Body of pancreas (tissue), 4 donors: ENCODE measurements around the gene NT5M. TPM values are rescaled to one million over a fixed set of nuclear protein-coding genes. Genes with fewer than 3 reads are reported as not detected.
A peak's percentile ranks its signal among the peaks of the same experiment; 100 is the strongest.

Experiments
- ATAC-seq: fragments of 150-250 bp; one replicate; pipeline ENCODE4 v1.9.1; 2016
- DNase-seq, 4 donors: peaks; one replicate each; pipeline ENCODE4 v3.0.0-alpha.2; 2019
- H3K27ac ChIP-seq, 4 donors: fragments of 200-600 bp; sonication (generic); 1 replicate in 3 of 4; 2 replicates in 1 of 4; pipeline versions ENCODE4 v1.5.1 to v1.6.1; 2016 to 2019; ENCODE audit warnings: mild to moderate bottlenecking in 1 of 4, mixed read lengths in 1 of 4, moderate library complexity in 1 of 4
- H3K27me3 ChIP-seq, 2 donors: fragments of 200-600 bp; sonication (generic); one replicate each; pipeline ENCODE4 v1.6.0; 2016; ENCODE audit warnings: mild to moderate bottlenecking in 1 of 2
- H3K36me3 ChIP-seq, 2 donors: fragments of 200-600 bp; sonication (generic); replicated peaks in 1 of 2; 2 replicates each; pipeline ENCODE4 v1.5.1; 2016; ENCODE audit warnings: low read depth in 2 of 2; ENCODE audit not compliant: insufficient read depth in 1 of 2
- H3K4me1 ChIP-seq: fragments of 200-600 bp; sonication (generic); one replicate; pipeline ENCODE4 v1.6.0; 2016
- H3K4me3 ChIP-seq, 2 donors: fragments of 200-600 bp; sonication (generic); 1 replicate in 1 of 2; 2 replicates in 1 of 2; pipeline ENCODE4 v1.5.1; 2016 to 2019
- H3K9me3 ChIP-seq, 3 donors: fragments of 200-600 bp; sonication (generic); 1 replicate in 2 of 3; 2 replicates in 1 of 3; pipeline ENCODE4 v1.5.1; 2016
- POLR2A ChIP-seq, 3 donors: fragments of 450-650 bp; IDR thresholded peaks; one replicate each; pipeline ENCODE4 v1.6.1; 2016; ENCODE audit warnings: antibody characterized with exemption in 3 of 3, mild to moderate bottlenecking in 2 of 3
- WGBS, 2 donors: methylation state at CpG; one replicate each; pipeline ENCODE4 v1.1.5; 2017; 5-methylcytosine and 5-hydroxymethylcytosine counted together
- intact Hi-C: fragments of 100-400 bp; cut with DNase I; formaldehyde crosslinking; loops from one replicate; pipeline ENCODE4 v1.15.1; 2023
- total RNA-seq, 2 donors: library from RNA; depleted of rRNA; stranded (reverse); fragments of >200 nt; gene quantifications; one replicate each; pipeline ENCODE4 v1.1.0, GENCODE V29; 2016
- TF ChIP-seq, protein P1 (sequence below), 7 experiments: fragments of 450-650 bp in 4 of 7; fragments of 200-600 bp in 3 of 7; sonication (generic) in 3 of 7; IDR thresholded peaks; one replicate each; pipeline ENCODE4 v1.5.1; 2016 to 2019; ENCODE audit warnings: antibody characterized with exemption in 7 of 7

The NT5M gene
- total RNA-seq, 2 donors from 2014 or later, result 1.0 to 1.3 TPM

GRCh38 chr17:17366235-17366634, 63.1 kb downstream of the NT5M start:
- 84 to 86% methylated on average over 1 of the region's 1 CpG for WGBS, 2 donors
- DNase-seq (no peak), ATAC-seq (no peak)
- no peak for TF ChIP-seq POLR2A (IDR thresholded peaks at IDR 0.05)
- TF ChIP-seq, protein P1, sequence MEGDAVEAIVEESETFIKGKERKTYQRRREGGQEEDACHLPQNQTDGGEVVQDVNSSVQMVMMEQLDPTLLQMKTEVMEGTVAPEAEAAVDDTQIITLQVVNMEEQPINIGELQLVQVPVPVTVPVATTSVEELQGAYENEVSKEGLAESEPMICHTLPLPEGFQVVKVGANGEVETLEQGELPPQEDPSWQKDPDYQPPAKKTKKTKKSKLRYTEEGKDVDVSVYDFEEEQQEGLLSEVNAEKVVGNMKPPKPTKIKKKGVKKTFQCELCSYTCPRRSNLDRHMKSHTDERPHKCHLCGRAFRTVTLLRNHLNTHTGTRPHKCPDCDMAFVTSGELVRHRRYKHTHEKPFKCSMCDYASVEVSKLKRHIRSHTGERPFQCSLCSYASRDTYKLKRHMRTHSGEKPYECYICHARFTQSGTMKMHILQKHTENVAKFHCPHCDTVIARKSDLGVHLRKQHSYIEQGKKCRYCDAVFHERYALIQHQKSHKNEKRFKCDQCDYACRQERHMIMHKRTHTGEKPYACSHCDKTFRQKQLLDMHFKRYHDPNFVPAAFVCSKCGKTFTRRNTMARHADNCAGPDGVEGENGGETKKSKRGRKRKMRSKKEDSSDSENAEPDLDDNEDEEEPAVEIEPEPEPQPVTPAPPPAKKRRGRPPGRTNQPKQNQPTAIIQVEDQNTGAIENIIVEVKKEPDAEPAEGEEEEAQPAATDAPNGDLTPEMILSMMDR (IDR thresholded peaks at IDR 0.05), result no peak
- Histone ChIP-seq H3K36me3 (no peaks in the 10 kb centered on the region), H3K9me3 (no peaks in the 10 kb centered on the region), H3K4me3 (no peak overlapping the region), H3K27me3 (no peaks in the 10 kb centered on the region), H3K4me1 (peaks cover 10% of the 10 kb centered on the region), H3K27ac (no peak overlapping the region)
- intact Hi-C loops, result no loop called here

GRCh38 chr17:17366941-17367875, 64.0 kb downstream of the NT5M start:
- Histone ChIP-seq H3K4me1 (peaks cover 10% of the 10 kb centered on the region), H3K36me3 (no peaks in the 10 kb centered on the region), H3K27ac (no peak overlapping the region), H3K4me3 (no peak overlapping the region), H3K27me3 (no peaks in the 10 kb centered on the region), H3K9me3 (no peaks in the 10 kb centered on the region)
- intact Hi-C loops, result no loop called here
- DNase-seq (no peak), ATAC-seq (no peak)
- 72 to 82% methylated on average over 13 to 23 of the region's 23 CpGs for WGBS, 2 donors
- TF ChIP-seq POLR2A (IDR thresholded peaks at IDR 0.05), result no peak
- TF ChIP-seq, protein P1 (IDR thresholded peaks at IDR 0.05), result no peak

DNA sequence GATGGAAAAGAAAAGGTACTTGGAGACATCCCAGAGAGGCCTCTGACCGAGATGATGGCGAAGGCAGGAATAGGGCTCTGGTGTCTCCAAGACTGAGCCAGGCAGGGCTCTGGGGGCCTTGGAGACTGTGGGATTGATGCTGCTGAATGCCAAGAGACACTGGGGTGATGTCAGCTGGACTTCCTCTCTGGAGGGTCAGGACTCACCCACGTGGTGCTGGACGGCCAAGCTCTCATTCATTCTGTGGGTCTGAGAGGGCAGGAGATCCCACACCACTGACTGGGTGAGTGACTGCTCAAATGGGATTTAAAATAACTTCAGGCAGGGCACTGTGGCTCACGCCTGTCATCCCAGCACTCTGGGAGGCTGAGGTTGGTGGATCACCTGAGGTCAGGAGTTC, 64.8 kb downstream of the NT5M start:
- H3K27ac ChIP-seq, result no peak overlapping the region
- no peak overlapping the region for H3K4me3 ChIP-seq
- H3K4me1 ChIP-seq, result peaks cover 10% of the 10 kb centered on the region
- 69 to 74% methylated on average over 4 to 5 of the region's 5 CpGs for WGBS, 2 donors
- no peaks in the 10 kb centered on the region for H3K36me3 ChIP-seq
- TF ChIP-seq POLR2A (IDR thresholded peaks at IDR 0.05), result no peak
- TF ChIP-seq, protein P1 (IDR thresholded peaks at IDR 0.05), result no peak
- H3K9me3 ChIP-seq, result no peaks in the 10 kb centered on the region
- no peaks in the 10 kb centered on the region for H3K27me3 ChIP-seq
- no peak for DNase-seq
- intact Hi-C loops, result no loop called here
- no peak for ATAC-seq

- intact Hi-C loops, result no loop called here
- DNase-seq, result no peak
- Histone ChIP-seq H3K27me3 (no peaks in the 10 kb centered on the region), H3K4me1 (peaks cover 4% of the 10 kb centered on the region), H3K4me3 (no peak overlapping the region), H3K9me3 (no peaks in the 10 kb centered on the region), H3K36me3 (no peaks in the 10 kb centered on the region), H3K27ac (peak overlapping the region in 1 of 4 donors; percentile 76)
- TF ChIP-seq POLR2A (IDR thresholded peaks at IDR 0.05), result no peak
- TF ChIP-seq, protein P1 (IDR thresholded peaks at IDR 0.05), result no peak
- no peak for ATAC-seq
- 69 to 85% methylated on average over 2 to 4 of the region's 6 CpGs for WGBS, 2 donors
Measured at GRCh38 chr17:17370711-17371110, 67.5 kb downstream of the NT5M start.
